ENCODE results near the gene CNPPD1.

CNPPD1 gene

DNA sequence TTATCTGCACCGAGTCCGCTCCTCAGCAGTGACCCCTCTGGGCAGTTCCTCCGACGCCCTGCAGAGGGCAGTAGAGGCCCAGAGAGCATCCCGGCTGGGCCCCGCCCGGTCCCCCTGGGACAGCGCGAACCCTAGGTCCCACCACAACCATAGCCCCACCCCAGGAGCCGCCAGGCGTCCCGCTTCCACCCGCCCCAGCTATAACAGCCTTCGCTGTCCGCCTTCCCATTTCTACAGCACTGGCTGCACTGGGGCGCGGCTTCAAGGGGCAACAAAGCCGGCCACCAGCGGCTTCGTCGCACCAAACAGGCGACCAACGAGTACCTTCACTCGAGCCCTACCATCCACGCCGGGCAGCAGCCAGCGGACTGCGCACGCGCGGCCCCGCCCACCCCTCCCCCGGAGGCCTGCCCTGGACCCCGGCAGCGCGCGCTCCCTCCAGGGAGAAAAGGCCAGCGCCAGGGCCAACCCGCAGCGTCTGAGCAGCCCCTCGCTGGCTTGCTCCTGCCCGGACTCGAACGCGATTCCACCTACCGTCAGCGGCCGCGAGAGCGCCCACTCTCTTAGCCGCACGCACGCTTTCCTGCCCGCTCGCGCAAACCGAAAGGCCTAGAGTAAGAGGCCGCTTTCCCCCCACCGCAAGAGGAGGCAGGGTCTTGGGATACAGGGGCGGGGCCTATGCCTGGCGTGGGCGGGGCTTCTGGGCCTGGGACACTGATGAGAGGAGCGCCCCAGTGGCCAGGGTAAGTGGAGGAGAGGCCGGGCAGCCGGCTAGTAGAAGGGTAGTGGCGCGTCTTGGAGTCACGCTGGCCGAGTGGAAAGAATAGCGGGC lies 16.3 kb downstream of the CNPPD1 start, which contains the start of gene NHEJ1:
Gene NHEJ1, minus strand, starts transcription at position 630 of the 832 bp plus-strand sequence. CDS start 2,453 bp downstream, outside the sequence.
- DNase-seq (ENCODE audit: low spot score), result peak; percentile 92

- no peak for DNase-seq (ENCODE audit: low spot score)
Observed at GRCh38 chr2:219159771-219160185, 16.9 kb downstream of the CNPPD1 start.

DNA sequence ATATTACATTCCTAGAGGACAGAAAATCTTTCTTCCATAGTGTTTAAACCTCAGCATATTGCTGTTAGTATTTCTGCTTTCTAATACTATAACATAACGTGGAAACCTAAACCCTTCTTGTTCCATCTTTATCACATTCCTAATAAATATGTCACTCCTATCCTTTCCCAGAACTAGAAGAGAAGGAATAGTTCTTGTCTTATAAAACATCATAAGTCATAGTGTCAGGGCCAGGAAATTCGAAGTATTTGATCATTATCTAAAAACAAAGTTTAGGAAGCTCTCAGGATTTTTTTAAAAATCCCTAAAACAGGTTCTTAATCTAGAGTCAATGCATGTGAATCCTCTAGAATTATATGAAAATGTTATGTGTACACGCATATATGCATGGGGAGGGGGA lies 18.1 kb downstream of the CNPPD1 start:
- no peak for DNase-seq (ENCODE audit: low spot score)

- no peak for DNase-seq (ENCODE audit: low spot score)
Observed at GRCh38 chr2:219158025-219158424, 18.7 kb downstream of the CNPPD1 start.

DNA sequence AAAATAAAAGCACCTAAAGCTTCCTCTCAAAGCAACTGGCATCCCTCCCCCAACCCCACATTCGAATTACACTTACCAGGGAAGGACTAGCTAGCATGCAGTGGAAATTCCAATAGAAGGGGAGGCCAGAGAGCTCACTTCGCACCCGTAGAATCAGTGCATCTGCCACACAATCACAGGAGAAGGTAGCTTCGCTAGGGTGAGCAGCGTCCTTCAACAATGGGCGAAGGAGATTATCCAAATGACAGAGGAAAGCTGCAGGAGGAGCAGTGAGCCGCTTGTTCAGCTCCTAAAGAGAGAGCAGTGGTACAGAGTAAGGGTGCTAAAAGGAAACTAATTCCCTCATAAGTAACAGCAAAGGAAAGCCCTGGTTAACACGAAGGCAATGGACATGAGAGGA lies 19.3 kb downstream of the CNPPD1 start:
- no peak for DNase-seq (ENCODE audit: low spot score)

DNA sequence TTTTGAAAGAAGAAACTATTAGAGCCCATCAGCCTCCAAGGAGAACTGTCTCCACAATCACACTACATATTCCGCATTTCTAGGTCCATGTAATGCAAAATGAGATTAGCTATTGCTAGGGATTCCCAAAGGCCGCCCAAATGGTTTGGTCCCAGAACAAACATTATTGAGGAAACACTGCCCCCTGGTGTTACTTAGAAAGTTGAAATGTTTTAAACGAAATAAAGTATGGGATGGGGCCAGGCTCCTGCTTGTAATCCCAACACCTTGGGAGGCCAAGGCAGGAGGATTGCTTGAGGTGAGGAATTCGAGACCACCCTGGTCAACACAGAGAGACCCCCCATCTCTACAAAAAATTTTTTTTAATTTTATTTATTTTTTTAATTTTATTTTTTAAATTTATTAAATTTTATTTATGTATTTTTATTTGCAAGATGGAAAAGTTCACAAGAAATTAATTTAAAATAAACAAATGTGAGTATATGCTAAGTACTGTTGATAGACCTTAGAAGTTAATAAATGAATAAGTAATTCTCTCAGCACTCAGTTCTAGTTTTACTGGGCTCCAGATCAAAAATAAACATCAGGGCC lies 21.6 kb downstream of the CNPPD1 start:
- DNase-seq (ENCODE audit: low spot score), result peak; percentile 67

- no peak for DNase-seq (ENCODE audit: low spot score)
Observed at GRCh38 chr2:219149667-219150066, 27.1 kb downstream of the CNPPD1 start.

DNA sequence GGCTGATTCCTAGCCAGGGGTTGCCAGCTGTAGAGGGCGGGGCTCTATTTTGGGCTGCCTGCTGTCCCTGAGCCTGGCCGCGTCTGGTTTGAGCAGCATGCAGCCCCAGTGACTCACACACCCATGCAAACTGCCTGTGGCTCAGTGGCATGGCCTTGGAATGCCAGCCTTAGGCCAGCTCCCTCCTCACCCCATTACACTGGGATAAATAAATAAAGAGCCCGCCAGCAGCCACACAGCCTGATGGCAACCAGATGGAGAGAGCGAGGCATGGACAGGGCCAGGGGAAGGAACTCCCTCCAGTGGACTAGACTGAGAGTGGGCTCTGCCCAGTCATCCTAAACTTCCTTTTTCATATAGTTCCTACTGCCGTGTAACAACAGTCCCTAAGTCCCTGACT lies 34.4 kb downstream of the CNPPD1 start:
- no peak for DNase-seq (ENCODE audit: low spot score)

DNA sequence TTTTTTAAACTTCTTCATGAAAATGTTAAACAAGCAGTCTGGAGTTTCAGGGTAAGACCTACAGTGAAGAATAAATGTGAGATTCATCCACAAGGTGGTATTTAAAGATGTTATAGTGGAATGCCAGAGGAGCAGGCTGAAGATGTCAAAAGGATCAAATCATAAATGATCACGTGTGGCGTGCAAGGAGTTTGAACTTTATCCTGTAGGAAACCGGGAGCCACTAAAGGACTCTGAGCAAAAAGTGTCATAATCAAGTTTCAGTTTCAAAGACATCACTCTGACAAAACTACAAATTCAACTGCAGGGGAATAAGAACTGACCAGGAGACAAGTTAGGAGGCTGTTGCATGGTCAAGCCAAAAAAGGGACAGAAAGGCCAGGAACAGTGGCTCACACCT lies 36.0 kb downstream of the CNPPD1 start:
- no peak for DNase-seq (ENCODE audit: low spot score)

GRCh38 chr2:219133976-219134375 lies 42.7 kb downstream of the CNPPD1 start:
- DNase-seq (ENCODE audit: low spot score), result no peak

DNA sequence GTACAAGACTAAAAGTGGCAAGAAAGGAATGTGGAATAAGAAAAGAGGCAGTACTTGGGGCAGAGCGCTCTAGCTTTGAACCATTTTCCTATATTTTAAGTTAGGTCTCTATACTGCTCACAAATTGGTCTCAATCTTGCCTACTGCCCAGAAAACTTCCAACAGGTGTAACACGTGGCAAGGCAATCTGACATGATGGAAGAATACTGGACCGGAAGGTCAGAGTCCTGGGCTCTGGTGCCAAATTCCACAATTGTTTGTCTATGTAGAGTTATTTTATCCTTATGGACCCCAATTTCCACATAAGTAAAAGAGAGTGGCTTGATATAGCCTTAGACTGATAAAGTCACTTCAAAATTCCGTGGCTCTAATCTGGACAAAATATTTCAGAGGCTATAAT lies 45.0 kb downstream of the CNPPD1 start:
- no peak for DNase-seq (ENCODE audit: low spot score)

DNA sequence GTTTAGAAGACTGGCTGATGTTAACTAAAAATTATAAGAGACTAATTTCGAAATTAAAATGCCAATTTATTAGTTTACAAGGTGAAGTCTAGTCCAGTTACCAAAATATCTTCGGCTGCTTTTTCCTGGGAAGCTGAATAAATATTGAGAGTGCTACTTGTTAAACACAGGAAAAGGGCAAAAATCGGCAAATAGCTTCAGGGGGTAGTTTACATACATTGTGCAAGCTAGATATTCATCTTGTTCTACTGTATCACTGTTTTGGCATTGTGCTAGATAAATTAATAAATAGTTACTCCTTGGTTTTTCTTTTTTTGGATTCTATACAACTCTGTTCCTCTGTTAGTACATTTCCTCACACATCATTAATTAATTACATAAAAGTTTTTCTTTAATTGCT lies 45.4 kb downstream of the CNPPD1 start:
- DNase-seq (ENCODE audit: low spot score), result no peak

DNA sequence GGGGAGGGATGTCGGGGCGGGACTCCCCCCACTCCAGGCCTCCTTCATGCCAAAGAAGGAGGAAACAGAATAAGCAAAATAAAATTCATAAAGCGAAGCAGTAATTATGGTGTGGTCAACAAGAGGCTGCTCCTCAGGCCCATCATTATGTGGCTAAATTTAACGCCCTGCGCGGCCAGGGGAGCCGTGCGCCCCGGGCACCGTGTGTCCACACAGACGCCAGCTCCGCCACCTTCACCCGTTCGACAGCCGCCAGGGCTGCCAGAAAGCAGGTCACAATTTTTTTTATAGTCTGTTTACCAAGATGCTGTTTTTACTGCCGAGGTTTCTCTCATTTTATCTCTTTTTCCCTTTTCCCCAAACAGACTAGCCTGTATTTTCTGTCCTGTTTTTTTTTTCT lies 47.1 kb downstream of the CNPPD1 start:
- no peak for DNase-seq (ENCODE audit: low spot score)

DNA sequence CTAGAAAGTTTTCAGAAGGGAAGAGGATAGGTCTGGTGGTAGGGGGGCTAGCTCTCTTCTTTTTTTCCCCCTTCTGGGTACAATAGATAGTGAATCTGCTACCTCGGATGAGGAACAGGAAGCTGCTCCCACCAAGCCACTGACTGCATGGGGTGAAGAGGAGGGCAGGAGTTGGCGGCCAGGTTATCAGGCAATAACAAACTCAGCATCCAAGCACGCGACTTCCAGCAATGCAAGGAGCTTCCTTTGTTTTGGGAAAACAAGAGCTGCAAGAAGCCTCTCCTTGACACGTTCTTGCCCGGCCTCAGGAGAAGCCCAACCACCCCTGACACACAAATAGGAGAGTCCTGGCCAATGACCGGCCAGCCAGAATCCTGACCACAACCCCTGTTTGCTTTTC lies 48.3 kb downstream of the CNPPD1 start:
- no peak for DNase-seq (ENCODE audit: low spot score)

DNA sequence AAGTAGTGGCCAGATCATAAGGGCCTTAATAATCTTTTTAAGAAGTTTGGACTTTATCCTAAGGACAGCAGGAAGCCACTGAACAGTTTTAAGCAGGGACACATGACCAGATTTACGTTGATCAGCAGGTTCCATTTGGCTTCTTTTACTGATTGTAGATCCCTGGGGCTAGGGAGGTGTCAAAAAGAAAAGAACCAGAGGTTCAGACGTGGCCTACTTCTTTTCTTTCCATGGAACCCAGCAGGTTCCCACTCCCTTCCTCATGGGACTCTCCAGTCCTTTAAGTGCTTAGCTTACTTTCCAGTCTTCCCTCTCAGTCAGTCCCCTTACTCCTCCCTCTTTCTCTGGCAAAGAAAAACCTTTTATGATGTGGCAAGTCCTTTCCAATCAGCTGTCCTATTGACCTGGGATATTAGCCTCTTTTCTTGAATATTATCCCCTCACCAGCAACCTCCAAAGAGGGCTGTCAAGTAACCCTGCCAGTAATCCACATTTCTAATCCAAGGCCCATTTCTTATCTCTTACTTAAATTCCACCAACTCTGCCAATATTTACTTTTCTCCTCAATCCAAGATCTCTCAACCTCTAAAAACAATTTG lies 49.6 kb downstream of the CNPPD1 start:
- no peak for DNase-seq (ENCODE audit: low spot score)

- no peak for DNase-seq (ENCODE audit: low spot score)
Observed at GRCh38 chr2:219126555-219126954, 50.2 kb downstream of the CNPPD1 start.

GRCh38 chr2:219125886-219126270 lies 50.8 kb downstream of the CNPPD1 start:
- DNase-seq (ENCODE audit: low spot score), result no peak

DNA sequence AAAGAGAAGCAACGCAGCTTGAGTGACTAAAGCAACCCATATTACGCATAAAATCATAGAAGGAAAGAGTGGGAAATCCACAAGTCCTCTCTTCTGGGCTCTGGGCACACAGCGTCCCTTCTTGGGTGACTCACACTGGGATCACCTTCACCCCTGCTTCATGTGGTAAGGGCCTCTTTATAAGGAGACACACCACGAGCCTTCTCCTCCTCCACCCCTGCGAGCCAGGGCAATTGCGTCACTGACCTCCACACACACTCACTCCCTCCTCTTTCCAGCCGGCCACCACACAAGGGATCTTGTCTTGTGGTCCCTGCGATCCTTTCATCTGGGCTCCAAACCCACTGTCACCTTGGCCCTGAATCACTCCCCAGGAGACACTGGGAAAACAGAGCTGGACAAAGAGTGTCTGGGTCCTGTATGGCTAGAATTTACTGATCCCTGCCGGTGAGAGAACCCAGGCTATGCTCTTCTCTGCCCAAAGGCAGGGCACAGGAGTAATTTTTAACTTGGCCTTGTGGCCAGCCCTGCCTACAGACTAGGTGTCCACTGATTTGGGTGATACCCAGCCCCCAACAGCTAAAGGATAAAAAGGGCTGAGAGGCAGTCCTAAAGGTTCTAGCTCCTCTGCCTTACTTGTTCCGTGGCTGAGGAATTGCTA lies 51.4 kb downstream of the CNPPD1 start:
- DNase-seq (ENCODE audit: low spot score), result no peak

DNA sequence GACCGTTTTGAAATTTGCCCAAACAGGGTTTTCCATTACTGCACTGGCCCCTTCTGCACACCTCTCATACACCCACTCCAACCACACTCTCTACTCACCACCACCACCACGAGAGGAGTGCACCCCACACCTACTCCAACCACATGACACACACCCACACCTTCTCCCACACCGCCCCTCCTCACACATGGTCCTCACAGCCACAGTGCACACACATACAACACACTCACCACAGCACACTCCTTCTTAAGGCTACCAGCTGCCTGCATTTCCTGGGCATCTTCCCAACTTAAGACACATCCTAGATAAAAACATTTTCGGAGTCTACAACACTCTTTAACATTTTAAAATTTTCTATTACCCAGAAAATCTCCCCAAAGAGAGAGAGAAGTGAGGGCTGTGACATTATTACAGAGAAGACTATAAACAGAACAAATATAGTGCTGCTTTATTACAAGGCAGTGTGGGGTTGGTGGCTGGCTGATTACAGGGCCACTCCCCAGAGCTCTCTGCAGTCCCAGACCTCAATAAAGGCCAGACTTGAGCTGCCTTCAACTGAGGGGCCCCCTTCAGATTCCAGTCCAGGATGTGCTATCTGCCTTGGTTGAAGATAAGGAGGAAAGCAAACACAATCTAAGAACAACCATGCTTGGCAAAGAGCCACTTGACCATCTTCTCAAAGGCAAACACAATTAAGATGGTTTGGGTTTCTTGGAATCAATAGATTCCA lies 52.2 kb downstream of the CNPPD1 start:
- DNase-seq (ENCODE audit: low spot score), result no peak

- no peak for DNase-seq (ENCODE audit: low spot score)
Observed at GRCh38 chr2:219123356-219124135, 53.2 kb downstream of the CNPPD1 start.
